Hematopoietic multipotent progenitor cell treated with erythropoietin and hydrocortisone succinate and interleukin-3 and kit ligand, for 6 days (in vitro differentiated cells): Measurements from ENCODE around the gene PRXL2A.
A peak's percentile ranks its signal among the peaks of the same experiment; 100 is the strongest.
"Not testable (repeated sequence)": the region's sequence is repeated elsewhere in the genome, so short reads cannot be mapped to it uniquely, and the experiment has no call there.

Experiments
- DNase-seq: peaks from one replicate; pipeline ENCODE4 v3.0.0-alpha.2; 2015

PRXL2A gene

GRCh38 chr10:80477813-80478212 is 69.5 kb downstream of the PRXL2A start:
- DNase-seq: no peak

GRCh38 chr10:80480373-80480772 is 72.0 kb downstream of the PRXL2A start:
- not testable (repeated sequence) for DNase-seq

- no peak for DNase-seq
These were observed 72.5 kb downstream of the PRXL2A start for GRCh38 chr10:80480852-80481251.

- no peak for DNase-seq
These were observed 75.9 kb downstream of the PRXL2A start for GRCh38 chr10:80484243-80484642.

GRCh38 chr10:80484676-80485075 is 76.3 kb downstream of the PRXL2A start:
- DNase-seq: no peak

- DNase-seq: peak; percentile 85
These were observed 77.0 kb downstream of the PRXL2A start for GRCh38 chr10:80485076-80485945.

GRCh38 chr10:80485946-80486764 is 77.8 kb downstream of the PRXL2A start:
- no peak for DNase-seq
